ENCODE results near the gene TP53TG5. TPM values are rescaled to one million over a fixed set of nuclear protein-coding genes. Genes with fewer than 3 reads are reported as not detected.

TP53TG5 gene
- total and polyA plus RNA-seq, 10 of the 15 experiments (the other 5 are each of a cell fraction or from before 2014, with no cell fraction given): 0.24 TPM; not detected in 9

- SMC1A ChIA-PET (ENCODE audit: uncharacterized antibody, unreplicated experiment): interaction anchor here (1.0 to 2.4 kb wide), 10 partner anchors 14 to 114 kb away, joined by 3 to 19 read pairs (median 6); partner anchors contain the start of gene SYS1
- Histone ChIP-seq H3K9ac (ENCODE audit: control insufficient read depth, insufficient read depth, low read length) (peak within 1 kb of the TSS; percentile 71), H3K36me3 (ENCODE audit: control insufficient read depth in 2 of 2, insufficient read depth in 2 of 2, low read length in 1 of 2) (peaks cover 7 to 13% of the 10 kb centered on the region in 2 experiments), H3K27me3 (replicated peaks in 1 of 2; ENCODE audit: control insufficient read depth in 2 of 2, insufficient read depth in 2 of 2, low read length in 1 of 2) (no peaks in the 10 kb centered on the region), H3K9me3 (replicated peaks; ENCODE audit: control insufficient read depth, insufficient read depth, low read length) (no peaks in the 10 kb centered on the region), H2AFZ (ENCODE audit: control insufficient read depth, low read depth, low read length) (peak within 1 kb of the TSS; percentile 90), H3K27ac (ENCODE audit: control insufficient read depth, insufficient read depth) (peak within 1 kb of the TSS; percentile 82), H3K4me3 (peak within 1 kb of the TSS; percentile 97), H4K20me1 (ENCODE audit: control insufficient read depth, insufficient read depth) (no peaks in the 10 kb centered on the region), H3K4me2 (ENCODE audit: control insufficient read depth, insufficient read depth) (peak within 1 kb of the TSS; percentile 90), H3K79me2 (ENCODE audit: control insufficient read depth, insufficient read depth, low read length) (peaks cover 13% of the 10 kb centered on the region), H3K4me1 (ENCODE audit: control insufficient read depth, insufficient read depth, low read length) (peaks cover 20% of the 10 kb centered on the region)
- intact Hi-C loops (cut with micrococcal nuclease; ENCODE audit: unreplicated experiment): loop anchor here (2.0 kb wide), 2 partner anchors 17 to 47 kb away; no protein-coding TSS in a partner anchor
- in situ Hi-C loops (cut with MboI): loop anchor here (5.0 kb wide), 1 partner anchor 49 kb away; no protein-coding TSS in a partner anchor
- RAD21 ChIA-PET (ENCODE audit: unreplicated experiment): interaction anchor here (0.9 to 1.9 kb wide), 7 partner anchors 12 to 355 kb away, joined by 3 to 10 read pairs (median 7); partner anchors contain the start of gene SYS1
- ATAC-seq: peak; percentile 83
- POLR2A ChIA-PET: interaction anchor here (1.3 to 1.8 kb wide), 4 partner anchors 10 to 48 kb away, joined by 4 to 9 read pairs (median 6); no protein-coding TSS in a partner anchor
- peak; percentile 23 for FAIRE-seq
- CTCF ChIA-PET: interaction anchor here (0.7 to 8.5 kb wide), 11 partner anchors 9 to 125 kb away, joined by 3 to 86 read pairs (median 4); partner anchors contain the start of gene SYS1
- peak; percentile 51 for DNase-seq (ENCODE audit: low read depth, low spot score)
- under 1% methylated on average over 52 of the region's 52 CpGs for WGBS (ENCODE audit: insufficient coverage, insufficient replicate concordance, low lambda C conversion rate, missing lambda C conversion rate)
- BruUV-seq (replicated peaks): no TSS peak
- TF ChIP-seq TAF1 (IDR thresholded peaks at IDR 0.05; ENCODE audit: borderline replicate concordance, low read depth, low read length) (peak; percentile 61; the same call in 1 of the 2 replicates), STAT1 (conservative IDR thresholded peaks at IDR 0.05) (no peak), USF1 (IDR thresholded peaks at IDR 0.05; ENCODE audit: borderline replicate concordance, extremely low read length, insufficient read depth, low read depth, low read length) (no peak), IRF5 (IDR thresholded peaks at IDR 0.05; ENCODE audit: borderline replicate concordance) (no peak), CBX3 (IDR thresholded peaks at IDR 0.05; ENCODE audit: borderline replicate concordance, low read depth) (no peak), GABPA (IDR thresholded peaks at IDR 0.05; ENCODE audit: low read depth) (peak; percentile 93), MXI1 (IDR thresholded peaks at IDR 0.05; ENCODE audit: low read depth, low read length) (peak; percentile 93), KDM1A (IDR thresholded peaks at IDR 0.05; ENCODE audit: borderline replicate concordance) (no peak), CHD4 (IDR thresholded peaks at IDR 0.05) (no peak), CREB1 (IDR thresholded peaks at IDR 0.05; ENCODE audit: low read depth) (peak; percentile 92)
- TF ChIP-seq, protein P1, sequence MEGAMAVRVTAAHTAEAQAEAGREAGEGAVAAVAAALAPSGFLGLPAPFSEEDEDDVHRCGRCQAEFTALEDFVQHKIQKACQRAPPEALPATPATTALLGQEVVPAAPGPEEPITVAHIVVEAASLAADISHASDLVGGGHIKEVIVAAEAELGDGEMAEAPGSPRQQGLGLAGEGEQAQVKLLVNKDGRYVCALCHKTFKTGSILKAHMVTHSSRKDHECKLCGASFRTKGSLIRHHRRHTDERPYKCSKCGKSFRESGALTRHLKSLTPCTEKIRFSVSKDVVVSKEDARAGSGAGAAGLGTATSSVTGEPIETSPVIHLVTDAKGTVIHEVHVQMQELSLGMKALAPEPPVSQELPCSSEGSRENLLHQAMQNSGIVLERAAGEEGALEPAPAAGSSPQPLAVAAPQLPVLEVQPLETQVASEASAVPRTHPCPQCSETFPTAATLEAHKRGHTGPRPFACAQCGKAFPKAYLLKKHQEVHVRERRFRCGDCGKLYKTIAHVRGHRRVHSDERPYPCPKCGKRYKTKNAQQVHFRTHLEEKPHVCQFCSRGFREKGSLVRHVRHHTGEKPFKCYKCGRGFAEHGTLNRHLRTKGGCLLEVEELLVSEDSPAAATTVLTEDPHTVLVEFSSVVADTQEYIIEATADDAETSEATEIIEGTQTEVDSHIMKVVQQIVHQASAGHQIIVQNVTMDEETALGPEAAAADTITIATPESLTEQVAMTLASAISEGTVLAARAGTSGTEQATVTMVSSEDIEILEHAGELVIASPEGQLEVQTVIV (IDR thresholded peaks at IDR 0.05; ENCODE audit: borderline replicate concordance, partially characterized antibody): peak; percentile 84
- TF ChIP-seq, protein P2, sequence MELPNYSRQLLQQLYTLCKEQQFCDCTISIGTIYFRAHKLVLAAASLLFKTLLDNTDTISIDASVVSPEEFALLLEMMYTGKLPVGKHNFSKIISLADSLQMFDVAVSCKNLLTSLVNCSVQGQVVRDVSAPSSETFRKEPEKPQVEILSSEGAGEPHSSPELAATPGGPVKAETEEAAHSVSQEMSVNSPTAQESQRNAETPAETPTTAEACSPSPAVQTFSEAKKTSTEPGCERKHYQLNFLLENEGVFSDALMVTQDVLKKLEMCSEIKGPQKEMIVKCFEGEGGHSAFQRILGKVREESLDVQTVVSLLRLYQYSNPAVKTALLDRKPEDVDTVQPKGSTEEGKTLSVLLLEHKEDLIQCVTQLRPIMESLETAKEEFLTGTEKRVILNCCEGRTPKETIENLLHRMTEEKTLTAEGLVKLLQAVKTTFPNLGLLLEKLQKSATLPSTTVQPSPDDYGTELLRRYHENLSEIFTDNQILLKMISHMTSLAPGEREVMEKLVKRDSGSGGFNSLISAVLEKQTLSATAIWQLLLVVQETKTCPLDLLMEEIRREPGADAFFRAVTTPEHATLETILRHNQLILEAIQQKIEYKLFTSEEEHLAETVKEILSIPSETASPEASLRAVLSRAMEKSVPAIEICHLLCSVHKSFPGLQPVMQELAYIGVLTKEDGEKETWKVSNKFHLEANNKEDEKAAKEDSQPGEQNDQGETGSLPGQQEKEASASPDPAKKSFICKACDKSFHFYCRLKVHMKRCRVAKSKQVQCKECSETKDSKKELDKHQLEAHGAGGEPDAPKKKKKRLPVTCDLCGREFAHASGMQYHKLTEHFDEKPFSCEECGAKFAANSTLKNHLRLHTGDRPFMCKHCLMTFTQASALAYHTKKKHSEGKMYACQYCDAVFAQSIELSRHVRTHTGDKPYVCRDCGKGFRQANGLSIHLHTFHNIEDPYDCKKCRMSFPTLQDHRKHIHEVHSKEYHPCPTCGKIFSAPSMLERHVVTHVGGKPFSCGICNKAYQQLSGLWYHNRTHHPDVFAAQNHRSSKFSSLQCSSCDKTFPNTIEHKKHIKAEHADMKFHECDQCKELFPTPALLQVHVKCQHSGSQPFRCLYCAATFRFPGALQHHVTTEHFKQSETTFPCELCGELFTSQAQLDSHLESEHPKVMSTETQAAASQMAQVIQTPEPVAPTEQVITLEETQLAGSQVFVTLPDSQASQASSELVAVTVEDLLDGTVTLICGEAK (IDR thresholded peaks at IDR 0.05; ENCODE audit: borderline replicate concordance): peak; percentile 92
These were observed 37.9 kb upstream of the TP53TG5 start, which contains the start of gene PIGT for GRCh38 chr20:45415822-45416637. Gene PIGT (plus strand): TSS chr20:45416141. CDS start chr20:45416157, 16 bp downstream.

All from GM12878 (cell line).